HepG2 (cell line): ENCODE measurements around the gene KCNG4. TPM values are rescaled to one million over a fixed set of nuclear protein-coding genes. Genes with fewer than 3 reads are reported as not detected.

ENCODE experiments used
- ARNTL ChIP-seq: sonication (generic); formaldehyde crosslinking; IDR thresholded peaks from 2 replicates; pipeline ENCODE4 v1.4.0; 2020; ENCODE audit warnings: mild to moderate bottlenecking, missing genetic modification reagents
- CHD4 ChIP-seq: fragments of 200-600 bp; sonication (generic); IDR thresholded peaks from 2 replicates; pipeline ENCODE4 v1.7.0; 2017; ENCODE audit warnings: mild to moderate bottlenecking, low read length, borderline replicate concordance
- FOXK1 ChIP-seq: sonication (generic); formaldehyde crosslinking; IDR thresholded peaks from 2 replicates; pipeline ENCODE4 v1.4.0; 2020; ENCODE audit warnings: low read depth, missing genetic modification reagents, borderline replicate concordance
- KDM3A ChIP-seq: IDR thresholded peaks from 2 replicates; pipeline ENCODE4 v1.6.1; 2018; ENCODE audit warnings: low read depth, missing compliant biosample characterization
- KDM4B ChIP-seq: sonication (generic); formaldehyde crosslinking; IDR thresholded peaks from 2 replicates; pipeline ENCODE4 v1.4.0; 2020; ENCODE audit warnings: missing genetic modification reagents
- MIER2 ChIP-seq: IDR thresholded peaks from 2 replicates; pipeline ENCODE4 v1.6.1; 2016; ENCODE audit warnings: missing biosample characterization, missing genetic modification reagents
- NFYB ChIP-seq: sonication (generic); formaldehyde crosslinking; IDR thresholded peaks from 2 replicates; pipeline ENCODE4 v1.4.0; 2020; ENCODE audit warnings: missing genetic modification reagents
- PTBP1 ChIP-seq: fragments of 200-400 bp; formaldehyde crosslinking; IDR thresholded peaks from 2 replicates; pipeline ENCODE4 v1.6.1; 2018; ENCODE audit warnings: low read length, low read depth; ENCODE audit not compliant: poor library complexity, severe bottlenecking
- SETDB1 ChIP-seq: sonication (generic); formaldehyde crosslinking; IDR thresholded peaks from 2 replicates; pipeline ENCODE4 v1.5.1; 2020; ENCODE audit warnings: missing genetic modification reagents, mild to moderate bottlenecking, borderline replicate concordance
- TARDBP ChIP-seq: sonication (generic); formaldehyde crosslinking; IDR thresholded peaks from 2 replicates; pipeline ENCODE4 v1.8.0; 2022; ENCODE audit warnings: mild to moderate bottlenecking, missing genetic modification reagents
- TOPORS ChIP-seq: sonication (generic); formaldehyde crosslinking; IDR thresholded peaks from 2 replicates; pipeline ENCODE4 v1.8.0; 2023; ENCODE audit warnings: mild to moderate bottlenecking, missing genetic modification reagents
- ZNF234 ChIP-seq: sonication (generic); formaldehyde crosslinking; conservative IDR thresholded peaks from 2 replicates; pipeline ENCODE4 v1.5.1; 2020; ENCODE audit warnings: mild to moderate bottlenecking, missing genetic modification reagents
- ZNF256 ChIP-seq: sonication (generic); formaldehyde crosslinking; conservative IDR thresholded peaks from 2 replicates; pipeline ENCODE4 v1.4.0; 2020; ENCODE audit warnings: missing genetic modification reagents
- ZNF629 ChIP-seq: sonication (generic); formaldehyde crosslinking; conservative IDR thresholded peaks from 2 replicates; pipeline ENCODE4 v1.5.0; 2020; ENCODE audit warnings: missing genetic modification reagents
- ZNF670 ChIP-seq: sonication (generic); formaldehyde crosslinking; IDR thresholded peaks from 2 replicates; pipeline ENCODE4 v1.8.0; 2022; ENCODE audit warnings: mild to moderate bottlenecking, missing genetic modification reagents, borderline replicate concordance
- ZNF737 ChIP-seq: sonication (generic); formaldehyde crosslinking; IDR thresholded peaks from 2 replicates; pipeline ENCODE4 v1.5.0; 2020; ENCODE audit warnings: missing genetic modification reagents, mild to moderate bottlenecking, borderline replicate concordance
- ZNF776 ChIP-seq: sonication (generic); formaldehyde crosslinking; IDR thresholded peaks from 2 replicates; pipeline ENCODE4 v1.4.0; 2020; ENCODE audit warnings: mild to moderate bottlenecking, missing genetic modification reagents
- polyA plus RNA-seq, 8 experiments: library from polyadenylated mRNA; depleted of rRNA in 3 of 8; stranded (reverse) in 7 of 8; unstranded in 1 of 8; fragments of >200 nt; fragmentation: Illumina TruSeq in 4 of 8; extraction: Trizol in 4 of 8; gene quantifications; 2 replicates each; pipeline versions ENCODE4 v1.2.1 to v1.2.3, GENCODE V29; 2011 to 2016; ENCODE audit warnings: low read depth in 4 of 8, missing spikeins in 1 of 8, mixed read lengths in 1 of 8; ENCODE audit not compliant: insufficient read depth in 1 of 8
- total RNA-seq, 5 experiments: library from RNA; depleted of rRNA; stranded (reverse); fragments of >200 nt; fragmentation: Illumina TruSeq; extraction: Trizol; gene quantifications; 2 replicates each; pipeline ENCODE4 v1.2.3, GENCODE V29; 2016; ENCODE audit warnings: low read depth in 1 of 5
- TF ChIP-seq, protein P1 (sequence below): sonication (generic); formaldehyde crosslinking; IDR thresholded peaks from 2 replicates; pipeline ENCODE4 v1.4.0; 2020; ENCODE audit warnings: mild to moderate bottlenecking, low read depth, missing genetic modification reagents
- TF ChIP-seq, protein P2 (sequence below): IDR thresholded peaks from 2 replicates; pipeline ENCODE4 v1.6.1; 2016; ENCODE audit warnings: mild to moderate bottlenecking
- TF ChIP-seq, protein P3 (sequence below): sonication (generic); formaldehyde crosslinking; IDR thresholded peaks from 2 replicates; pipeline ENCODE4 v1.9.0; 2022; ENCODE audit warnings: missing genetic modification reagents, mild to moderate bottlenecking, borderline replicate concordance
- TF ChIP-seq, protein P4 (sequence below): sonication (generic); formaldehyde crosslinking; IDR thresholded peaks from 2 replicates; pipeline ENCODE4 v1.5.1; 2020; ENCODE audit warnings: mild to moderate bottlenecking, missing genetic modification reagents, moderate library complexity
- TF ChIP-seq, protein P5 (sequence below): sonication (generic); formaldehyde crosslinking; IDR thresholded peaks from 2 replicates; pipeline ENCODE4 v1.4.0; 2020; ENCODE audit warnings: low read depth, mild to moderate bottlenecking, missing genetic modification reagents
- TF ChIP-seq, protein P6 (sequence below): IDR thresholded peaks from 2 replicates; pipeline ENCODE4 v1.6.1; 2018; ENCODE audit warnings: missing genetic modification reagents

KCNG4 gene
- total and polyA plus RNA-seq, 2 of the 13 experiments (the other 11 are each of a cell fraction or from before 2014, with no cell fraction given) = not detected

DNA sequence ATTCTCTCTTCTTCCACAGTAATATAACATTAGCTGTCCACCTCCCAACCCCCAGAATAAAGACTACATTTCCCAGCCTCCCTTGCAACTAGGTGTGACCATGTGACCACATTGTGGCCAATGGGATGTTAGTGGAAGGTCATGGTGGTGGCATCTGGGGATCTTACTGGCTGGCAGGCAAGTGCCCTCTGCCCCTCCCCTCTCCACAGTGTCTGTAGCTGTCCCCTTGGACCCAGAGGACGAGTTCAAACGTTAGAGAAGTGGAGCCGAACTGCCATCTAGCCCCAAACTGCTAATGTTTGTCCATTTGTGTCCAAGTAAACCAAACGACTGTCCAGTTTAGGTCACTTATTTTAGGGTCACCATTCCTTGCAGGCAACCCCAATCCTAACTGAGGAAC is 26.6 kb upstream of the KCNG4 start (continued):
- TF ChIP-seq ARNTL (no peak), FOXK1 (CRISPR knock-in tag) (peak; percentile 70; the same call in 1 of the 2 replicates), CHD4 (no peak), TARDBP (CRISPR knock-in tag) (peak; percentile 51; the same call in 1 of the 2 replicates), KDM3A (CRISPR knock-in tag) (peak; percentile 28; the same call in 1 of the 2 replicates), ZNF776 (CRISPR knock-in tag) (no peak), ZNF670 (CRISPR knock-in tag) (peak; percentile 60; the same call in 1 of the 2 replicates), ZNF737 (CRISPR knock-in tag) (no peak), ZNF234 (CRISPR knock-in tag) (no peak), NFYB (peak; percentile 100), PTBP1 (no peak), ZNF256 (CRISPR knock-in tag) (no peak), KDM4B (no peak), ZNF629 (CRISPR knock-in tag) (no peak), MIER2 (CRISPR knock-in tag) (no peak), SETDB1 (CRISPR knock-in tag) (peak; percentile 59; the same call in 1 of the 2 replicates), TOPORS (CRISPR knock-in tag) (no peak)
- TF ChIP-seq, protein P1, sequence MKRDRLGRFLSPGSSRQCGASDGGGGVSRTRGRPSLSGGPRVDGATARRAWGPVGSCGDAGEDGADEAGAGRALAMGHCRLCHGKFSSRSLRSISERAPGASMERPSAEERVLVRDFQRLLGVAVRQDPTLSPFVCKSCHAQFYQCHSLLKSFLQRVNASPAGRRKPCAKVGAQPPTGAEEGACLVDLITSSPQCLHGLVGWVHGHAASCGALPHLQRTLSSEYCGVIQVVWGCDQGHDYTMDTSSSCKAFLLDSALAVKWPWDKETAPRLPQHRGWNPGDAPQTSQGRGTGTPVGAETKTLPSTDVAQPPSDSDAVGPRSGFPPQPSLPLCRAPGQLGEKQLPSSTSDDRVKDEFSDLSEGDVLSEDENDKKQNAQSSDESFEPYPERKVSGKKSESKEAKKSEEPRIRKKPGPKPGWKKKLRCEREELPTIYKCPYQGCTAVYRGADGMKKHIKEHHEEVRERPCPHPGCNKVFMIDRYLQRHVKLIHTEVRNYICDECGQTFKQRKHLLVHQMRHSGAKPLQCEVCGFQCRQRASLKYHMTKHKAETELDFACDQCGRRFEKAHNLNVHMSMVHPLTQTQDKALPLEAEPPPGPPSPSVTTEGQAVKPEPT (CRISPR knock-in tag) = no peak
- TF ChIP-seq, protein P2, sequence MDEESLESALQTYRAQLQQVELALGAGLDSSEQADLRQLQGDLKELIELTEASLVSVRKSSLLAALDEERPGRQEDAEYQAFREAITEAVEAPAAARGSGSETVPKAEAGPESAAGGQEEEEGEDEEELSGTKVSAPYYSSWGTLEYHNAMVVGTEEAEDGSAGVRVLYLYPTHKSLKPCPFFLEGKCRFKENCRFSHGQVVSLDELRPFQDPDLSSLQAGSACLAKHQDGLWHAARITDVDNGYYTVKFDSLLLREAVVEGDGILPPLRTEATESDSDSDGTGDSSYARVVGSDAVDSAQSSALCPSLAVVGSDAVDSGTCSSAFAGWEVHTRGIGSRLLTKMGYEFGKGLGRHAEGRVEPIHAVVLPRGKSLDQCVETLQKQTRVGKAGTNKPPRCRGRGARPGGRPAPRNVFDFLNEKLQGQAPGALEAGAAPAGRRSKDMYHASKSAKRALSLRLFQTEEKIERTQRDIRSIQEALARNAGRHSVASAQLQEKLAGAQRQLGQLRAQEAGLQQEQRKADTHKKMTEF = 0 out of 2 replicates have a peak, but pooled peaks have one; percentile 26
- TF ChIP-seq, protein P3, sequence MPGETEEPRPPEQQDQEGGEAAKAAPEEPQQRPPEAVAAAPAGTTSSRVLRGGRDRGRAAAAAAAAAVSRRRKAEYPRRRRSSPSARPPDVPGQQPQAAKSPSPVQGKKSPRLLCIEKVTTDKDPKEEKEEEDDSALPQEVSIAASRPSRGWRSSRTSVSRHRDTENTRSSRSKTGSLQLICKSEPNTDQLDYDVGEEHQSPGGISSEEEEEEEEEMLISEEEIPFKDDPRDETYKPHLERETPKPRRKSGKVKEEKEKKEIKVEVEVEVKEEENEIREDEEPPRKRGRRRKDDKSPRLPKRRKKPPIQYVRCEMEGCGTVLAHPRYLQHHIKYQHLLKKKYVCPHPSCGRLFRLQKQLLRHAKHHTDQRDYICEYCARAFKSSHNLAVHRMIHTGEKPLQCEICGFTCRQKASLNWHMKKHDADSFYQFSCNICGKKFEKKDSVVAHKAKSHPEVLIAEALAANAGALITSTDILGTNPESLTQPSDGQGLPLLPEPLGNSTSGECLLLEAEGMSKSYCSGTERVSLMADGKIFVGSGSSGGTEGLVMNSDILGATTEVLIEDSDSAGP (CRISPR knock-in tag) = 0 out of 2 replicates have a peak, but pooled peaks have one; percentile 29
- TF ChIP-seq, protein P4, sequence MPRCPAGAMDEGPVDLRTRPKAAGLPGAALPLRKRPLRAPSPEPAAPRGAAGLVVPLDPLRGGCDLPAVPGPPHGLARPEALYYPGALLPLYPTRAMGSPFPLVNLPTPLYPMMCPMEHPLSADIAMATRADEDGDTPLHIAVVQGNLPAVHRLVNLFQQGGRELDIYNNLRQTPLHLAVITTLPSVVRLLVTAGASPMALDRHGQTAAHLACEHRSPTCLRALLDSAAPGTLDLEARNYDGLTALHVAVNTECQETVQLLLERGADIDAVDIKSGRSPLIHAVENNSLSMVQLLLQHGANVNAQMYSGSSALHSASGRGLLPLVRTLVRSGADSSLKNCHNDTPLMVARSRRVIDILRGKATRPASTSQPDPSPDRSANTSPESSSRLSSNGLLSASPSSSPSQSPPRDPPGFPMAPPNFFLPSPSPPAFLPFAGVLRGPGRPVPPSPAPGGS (CRISPR knock-in tag) = 0 out of 2 replicates have a peak, but pooled peaks have one; percentile 42
- TF ChIP-seq, protein P5, sequence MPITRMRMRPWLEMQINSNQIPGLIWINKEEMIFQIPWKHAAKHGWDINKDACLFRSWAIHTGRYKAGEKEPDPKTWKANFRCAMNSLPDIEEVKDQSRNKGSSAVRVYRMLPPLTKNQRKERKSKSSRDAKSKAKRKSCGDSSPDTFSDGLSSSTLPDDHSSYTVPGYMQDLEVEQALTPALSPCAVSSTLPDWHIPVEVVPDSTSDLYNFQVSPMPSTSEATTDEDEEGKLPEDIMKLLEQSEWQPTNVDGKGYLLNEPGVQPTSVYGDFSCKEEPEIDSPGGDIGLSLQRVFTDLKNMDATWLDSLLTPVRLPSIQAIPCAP (CRISPR knock-in tag) = no peak
- TF ChIP-seq, protein P6, sequence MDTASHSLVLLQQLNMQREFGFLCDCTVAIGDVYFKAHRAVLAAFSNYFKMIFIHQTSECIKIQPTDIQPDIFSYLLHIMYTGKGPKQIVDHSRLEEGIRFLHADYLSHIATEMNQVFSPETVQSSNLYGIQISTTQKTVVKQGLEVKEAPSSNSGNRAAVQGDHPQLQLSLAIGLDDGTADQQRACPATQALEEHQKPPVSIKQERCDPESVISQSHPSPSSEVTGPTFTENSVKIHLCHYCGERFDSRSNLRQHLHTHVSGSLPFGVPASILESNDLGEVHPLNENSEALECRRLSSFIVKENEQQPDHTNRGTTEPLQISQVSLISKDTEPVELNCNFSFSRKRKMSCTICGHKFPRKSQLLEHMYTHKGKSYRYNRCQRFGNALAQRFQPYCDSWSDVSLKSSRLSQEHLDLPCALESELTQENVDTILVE (CRISPR knock-in tag) = peak; percentile 57; the same call in 1 of the 2 replicates
